Measurements from ENCODE around the gene CFAP73.

- no peak for TF ChIP-seq CTCF (IDR thresholded peaks at IDR 0.05)
- no peak for TF ChIP-seq POLR2A (IDR thresholded peaks at IDR 0.05)
Measured at GRCh38 chr12:113145720-113146551, 3.6 kb upstream of the CFAP73 start.
